Spleen (tissue), 13 donors: Measurements from ENCODE around the gene CEP19. TPM values are rescaled to one million over a fixed set of nuclear protein-coding genes. Genes with fewer than 3 reads are reported as not detected.
A peak's percentile ranks its signal among the peaks of the same experiment; 100 is the strongest.

Source experiments
- DNase-seq: peaks from one replicate; pipeline ENCODE4 v3.0.0-alpha.2; 2020
- H3K27ac ChIP-seq, 8 donors: fragments of 200-600 bp; sonication (generic) in 7 of 8; 1 replicate in 4 of 8; 2 replicates in 4 of 8; pipeline versions ENCODE4 v1.5.0 to v1.8.0; 2016 to 2021; ENCODE audit warnings: inconsistent platforms in 4 of 8, mild to moderate bottlenecking in 4 of 8, moderate library complexity in 1 of 8
- H3K27me3 ChIP-seq, 7 donors: fragments of 200-600 bp; sonication (generic) in 6 of 7; replicated peaks in 1 of 7; 1 replicate in 4 of 7; 2 replicates in 3 of 7; pipeline versions ENCODE4 v1.5.0 to v1.8.0; 2016 to 2021; ENCODE audit warnings: inconsistent platforms in 3 of 7, mild to moderate bottlenecking in 1 of 7
- H3K36me3 ChIP-seq, 6 donors: fragments of 200-600 bp; sonication (generic) in 5 of 6; 1 replicate in 4 of 6; 2 replicates in 2 of 6; pipeline versions ENCODE4 v1.5.0 to v1.8.0; 2016 to 2021; ENCODE audit warnings: inconsistent platforms in 2 of 6
- H3K4me1 ChIP-seq, 6 donors: fragments of 200-600 bp; sonication (generic) in 5 of 6; 1 replicate in 3 of 6; 2 replicates in 3 of 6; pipeline versions ENCODE4 v1.5.0 to v1.8.0; 2016 to 2021; ENCODE audit warnings: inconsistent platforms in 3 of 6
- H3K4me3 ChIP-seq, 8 donors: fragments of 200-600 bp; sonication (generic) in 7 of 8; 1 replicate in 4 of 8; 2 replicates in 4 of 8; pipeline versions ENCODE4 v1.5.0 to v1.8.0; 2016 to 2021; ENCODE audit warnings: inconsistent platforms in 4 of 8, mild to moderate bottlenecking in 4 of 8, moderate library complexity in 2 of 8
- H3K9me3 ChIP-seq, 8 donors: fragments of 200-600 bp; sonication (generic) in 7 of 8; 1 replicate in 4 of 8; 2 replicates in 4 of 8; pipeline versions ENCODE4 v1.5.0 to v1.8.0; 2016 to 2021; ENCODE audit warnings: inconsistent platforms in 4 of 8
- POLR2A ChIP-seq, 3 donors: fragments of 450-650 bp; IDR thresholded peaks; one replicate each; pipeline ENCODE4 v1.5.1; 2017; ENCODE audit warnings: antibody characterized with exemption in 3 of 3, mild to moderate bottlenecking in 1 of 3
- POLR2AphosphoS5 ChIP-seq, 3 donors: sonication (generic); formaldehyde crosslinking; IDR thresholded peaks; one replicate each; pipeline ENCODE4 v1.5.1; 2017; ENCODE audit warnings: antibody characterized with exemption in 3 of 3
- WGBS, 5 donors: extraction: QIAGEN DNeasy Blood & Tissue Kit in 3 of 5; methylation state at CpG; one replicate each; pipeline versions ENCODE4 v1.1.5 to v1.1.7; 2013 to 2018; 5-methylcytosine and 5-hydroxymethylcytosine counted together
- intact Hi-C: fragments of 100-400 bp; cut with DNase I; formaldehyde crosslinking; loops from one replicate; pipeline ENCODE4 v1.15.0; 2023; ENCODE audit warnings: low total_unique reads
- long read RNA-seq, 2 donors: transcript quantifications; one replicate each; lab custom pipeline, GENCODE V29; 2026
- polyA plus RNA-seq, 3 donors: library from polyadenylated mRNA; stranded (reverse); fragments of 200-250 nt; gene quantifications; one replicate each; pipeline ENCODE4 v1.2.1, GENCODE V29; 2013
- total RNA-seq, 7 donors: library from RNA; depleted of rRNA in 3 of 7; stranded (reverse); fragments of >200 nt in 3 of 7; fragmentation: NEBNext Ultra II Directional in 4 of 7; extraction: Animal tissue kit (Norgen Biotek cat#: 25700) in 4 of 7; gene quantifications; one replicate each; pipeline versions ENCODE4 v1.1.0 to v1.2.1, GENCODE V29; 2016 to 2021
- TF ChIP-seq, protein P1 (sequence below), 11 experiments: fragments of 200-600 bp in 7 of 11; fragments of 450-650 bp in 4 of 11; sonication (generic) in 4 of 11; IDR thresholded peaks in 8 of 11; conservative IDR thresholded peaks in 3 of 11; 1 replicate in 7 of 11; 2 replicates in 4 of 11; pipeline versions ENCODE4 v1.4.0 to v1.8.0; 2016 to 2021; ENCODE audit warnings: antibody characterized with exemption in 11 of 11, inconsistent platforms in 4 of 11, mild to moderate bottlenecking in 1 of 11
- donor health status: healthy with polysubstance abuse.
- donor health status: DM: no; HTN: no; CAD: no; lungs with moderate emphysema.
- donor health status: DM: no; HTN: no; CAD: no.
- donor health status: Bipolar disorder and iron deficiency.
- donor health status: healthy.
- donor health status: DM: no; HTN: no; CAD: no.
- donor health status: DM: yes; HTN: yes; CAD: no.

CEP19 gene
- total RNA-seq (1 to 10 TPM; 2.3 to 6.4 (median 3.4) TPM), polyA plus RNA-seq (1 to 10 TPM in 2 of 3 donors, under 1 TPM in 1; 0.68 to 2.9 (median 1.2) TPM)
- long read RNA-seq, donor 1, partial matches to known transcripts: 0 of 2 reads
- long read RNA-seq, donor 1, other reads (novel, unspliced or antisense): 0 of 2 reads
- long read RNA-seq, donor 2, partial matches to known transcripts: 0 of 2 reads
- long read RNA-seq, donor 2, other reads (novel, unspliced or antisense): 0 of 2 reads

DNA sequence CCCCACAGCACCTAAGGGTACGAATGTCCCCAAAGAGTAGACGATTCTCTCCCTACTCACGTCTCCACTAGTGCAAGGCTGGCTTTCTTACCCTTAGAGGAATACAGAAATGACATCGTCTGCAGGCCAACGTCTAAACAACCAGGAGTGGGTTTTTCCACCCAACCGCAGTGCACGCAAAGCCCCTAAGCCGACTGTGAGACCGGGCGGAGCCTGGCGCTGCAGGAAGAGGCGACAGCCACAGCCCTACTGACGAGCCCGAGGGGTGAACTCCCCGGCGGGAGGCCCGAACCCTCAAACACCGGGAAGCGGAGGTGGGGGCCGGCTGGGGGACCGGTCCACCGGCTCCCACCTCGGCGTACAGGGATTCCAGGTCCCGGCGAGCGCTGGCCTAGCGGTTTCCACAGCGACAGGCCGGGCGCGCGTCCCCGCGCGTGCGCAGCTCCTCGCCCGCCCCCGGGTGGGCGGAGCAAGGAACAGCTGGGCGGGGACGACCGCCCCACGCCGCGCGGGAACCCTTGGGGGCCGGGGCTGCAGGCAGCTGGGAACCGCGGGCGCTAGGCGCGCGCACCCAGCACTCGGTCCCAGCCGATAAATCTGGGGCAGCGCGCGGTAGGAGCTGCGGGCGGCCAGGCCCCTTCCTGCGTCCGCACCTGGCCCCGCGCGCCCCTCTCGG, at the start of gene CEP19, which contains the start of gene PIGX:
TSS of gene CEP19 (minus strand) at position 413 of the 676 bp plus-strand sequence. CDS start 3,593 bp downstream, outside the sequence.
TSS of gene PIGX (plus strand) at position 540 of the 676 bp plus-strand sequence.
- Histone ChIP-seq H3K27ac (peak within 1 kb of the TSS; percentile 90 to 97 (median 94)), H3K4me1 (peaks cover 4 to 41% (median 23%) of the 10 kb centered on the region in 6 donors), H3K27me3 (no peaks in the 10 kb centered on the region), H3K4me3 (peak within 1 kb of the TSS; percentile 75 to 96 (median 92)), H3K36me3 (peaks cover 0 to 6% (median 0%) of the 10 kb centered on the region in 6 donors), H3K9me3 (no peaks in the 10 kb centered on the region)
- peak; percentile 96 for DNase-seq
- intact Hi-C loops: no loop called here
- 0 to 1% (median 0%) methylated on average over 23 to 68 of the region's 68 CpGs for WGBS, 5 donors
- TF ChIP-seq, protein P1, sequence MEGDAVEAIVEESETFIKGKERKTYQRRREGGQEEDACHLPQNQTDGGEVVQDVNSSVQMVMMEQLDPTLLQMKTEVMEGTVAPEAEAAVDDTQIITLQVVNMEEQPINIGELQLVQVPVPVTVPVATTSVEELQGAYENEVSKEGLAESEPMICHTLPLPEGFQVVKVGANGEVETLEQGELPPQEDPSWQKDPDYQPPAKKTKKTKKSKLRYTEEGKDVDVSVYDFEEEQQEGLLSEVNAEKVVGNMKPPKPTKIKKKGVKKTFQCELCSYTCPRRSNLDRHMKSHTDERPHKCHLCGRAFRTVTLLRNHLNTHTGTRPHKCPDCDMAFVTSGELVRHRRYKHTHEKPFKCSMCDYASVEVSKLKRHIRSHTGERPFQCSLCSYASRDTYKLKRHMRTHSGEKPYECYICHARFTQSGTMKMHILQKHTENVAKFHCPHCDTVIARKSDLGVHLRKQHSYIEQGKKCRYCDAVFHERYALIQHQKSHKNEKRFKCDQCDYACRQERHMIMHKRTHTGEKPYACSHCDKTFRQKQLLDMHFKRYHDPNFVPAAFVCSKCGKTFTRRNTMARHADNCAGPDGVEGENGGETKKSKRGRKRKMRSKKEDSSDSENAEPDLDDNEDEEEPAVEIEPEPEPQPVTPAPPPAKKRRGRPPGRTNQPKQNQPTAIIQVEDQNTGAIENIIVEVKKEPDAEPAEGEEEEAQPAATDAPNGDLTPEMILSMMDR (IDR thresholded peaks at IDR 0.05 in 8 of 11, conservative IDR thresholded peaks at IDR 0.05 in 3 of 11): peak in 7 of 11 experiments; percentile 11 to 62 (median 47)
- TF ChIP-seq POLR2AphosphoS5 (IDR thresholded peaks at IDR 0.05): peak; percentile 76 to 91 (median 87)
- peak in 1 of 3 donors; percentile 63 for TF ChIP-seq POLR2A (IDR thresholded peaks at IDR 0.05)

- peaks cover 2 to 23% (median 17%) of the 10 kb centered on the region in 8 donors for H3K9me3 ChIP-seq
- intact Hi-C loops: no loop called here
- WGBS, 5 donors: 74 to 86% (median 85%) methylated on average over 9 of the region's 9 CpGs
- no peak for DNase-seq
- no peaks in the 10 kb centered on the region for H3K27me3 ChIP-seq
- H3K4me1 ChIP-seq: peaks cover 3 to 53% (median 25%) of the 10 kb centered on the region in 6 donors
- H3K36me3 ChIP-seq: peaks cover 0 to 52% (median 5%) of the 10 kb centered on the region in 6 donors
- no peak overlapping the region for H3K4me3 ChIP-seq
- H3K27ac ChIP-seq: peak overlapping the region in 1 of 8 donors; percentile 5
- TF ChIP-seq POLR2AphosphoS5 (IDR thresholded peaks at IDR 0.05) (no peak), POLR2A (IDR thresholded peaks at IDR 0.05) (no peak)
- TF ChIP-seq, protein P1 (IDR thresholded peaks at IDR 0.05 in 8 of 11, conservative IDR thresholded peaks at IDR 0.05 in 3 of 11): no peak
Measured at GRCh38 chr3:196757876-196758739, 46.1 kb upstream of the CEP19 start.

DNA sequence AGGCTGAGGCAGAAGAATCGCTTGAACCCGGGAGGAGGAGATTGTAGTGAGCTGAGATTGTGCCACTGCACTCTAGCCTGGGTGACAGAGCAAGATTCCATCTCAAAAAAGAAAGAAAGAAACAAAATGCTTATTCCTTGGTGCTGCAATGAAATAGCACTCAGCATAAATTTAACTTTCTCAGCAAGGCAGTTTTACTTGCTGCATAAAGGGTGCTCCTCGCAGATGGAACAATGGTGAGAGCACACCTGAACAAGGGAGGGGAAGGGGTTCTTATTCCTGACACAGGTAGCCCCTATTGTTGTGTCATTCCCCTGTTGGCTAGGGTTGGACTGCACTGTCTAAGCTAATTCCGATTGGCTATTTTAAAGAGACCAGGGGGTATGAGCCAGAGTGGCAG, 44.7 kb upstream of the CEP19 start:
- intact Hi-C loops: no loop called here
- no peak for TF ChIP-seq POLR2AphosphoS5 (IDR thresholded peaks at IDR 0.05)
- TF ChIP-seq POLR2A (IDR thresholded peaks at IDR 0.05): no peak
- TF ChIP-seq, protein P1 (IDR thresholded peaks at IDR 0.05 in 8 of 11, conservative IDR thresholded peaks at IDR 0.05 in 3 of 11): no peak
- H3K9me3 ChIP-seq: peaks cover 2 to 23% (median 17%) of the 10 kb centered on the region in 8 donors
- H3K27ac ChIP-seq: no peak overlapping the region
- peaks cover 3 to 63% (median 27%) of the 10 kb centered on the region in 6 donors for H3K4me1 ChIP-seq
- no peaks in the 10 kb centered on the region for H3K27me3 ChIP-seq
- H3K4me3 ChIP-seq: no peak overlapping the region
- no peak for DNase-seq
- 73 to 97% (median 84%) methylated on average over 4 of the region's 4 CpGs for WGBS, 5 donors
- peaks cover 0 to 58% (median 5%) of the 10 kb centered on the region in 6 donors for H3K36me3 ChIP-seq
